HepG2 (cell line): ENCODE data around the gene RDH12. TPM values are rescaled to one million over a fixed set of nuclear protein-coding genes. Genes with fewer than 3 reads are reported as not detected.

Experiments
- AGO2 ChIP-seq: fragments of 200-400 bp; formaldehyde crosslinking; optimal IDR thresholded peaks from 2 replicates; pipeline ENCODE3; 2017; ENCODE audit warnings: mild to moderate bottlenecking, low read depth, low read length, moderate library complexity
- HNF4A ChIP-seq: sonication (generic); formaldehyde crosslinking; IDR thresholded peaks from 2 replicates; pipeline ENCODE4 v1.4.0; 2020; ENCODE audit warnings: missing genetic modification reagents
- HNRNPL ChIP-seq: fragments of 200-400 bp; formaldehyde crosslinking; IDR thresholded peaks from 2 replicates; pipeline ENCODE4 v1.6.1; 2017; ENCODE audit warnings: mild to moderate bottlenecking, low read depth, low read length
- KAT8 ChIP-seq: IDR thresholded peaks from 2 replicates; pipeline ENCODE4 v1.6.1; 2016; ENCODE audit warnings: missing genetic modification reagents, missing compliant biosample characterization
- MIXL1 ChIP-seq: IDR thresholded peaks from 2 replicates; pipeline ENCODE4 v1.6.1; 2016
- NBN ChIP-seq: fragments of 450-650 bp; conservative IDR thresholded peaks from 2 replicates; pipeline ENCODE4 v1.6.1; 2017
- NR2F2 ChIP-seq: IDR thresholded peaks from 2 replicates; pipeline ENCODE4 v1.6.1; 2012; ENCODE audit warnings: low read depth, inconsistent platforms, borderline replicate concordance
- POGZ ChIP-seq: sonication (generic); formaldehyde crosslinking; IDR thresholded peaks from 2 replicates; pipeline ENCODE4 v1.4.0; 2020; ENCODE audit warnings: mild to moderate bottlenecking, missing genetic modification reagents
- SALL2 ChIP-seq: sonication (generic); formaldehyde crosslinking; IDR thresholded peaks from 2 replicates; pipeline ENCODE4 v1.8.1; 2023; ENCODE audit warnings: mild to moderate bottlenecking, missing genetic modification reagents, inconsistent platforms
- SP2 ChIP-seq: sonication (generic); formaldehyde crosslinking; IDR thresholded peaks from 2 replicates; pipeline ENCODE4 v1.5.1; 2020; ENCODE audit warnings: mild to moderate bottlenecking, missing genetic modification reagents
- TEAD2 ChIP-seq: sonication (generic); formaldehyde crosslinking; IDR thresholded peaks from 2 replicates; pipeline ENCODE4 v1.9.0; 2021; ENCODE audit warnings: missing genetic modification reagents
- TGIF2 ChIP-seq: IDR thresholded peaks from 2 replicates; pipeline ENCODE4 v1.6.1; 2016; ENCODE audit warnings: control low read depth, missing compliant biosample characterization
- TMF1 ChIP-seq: sonication (generic); formaldehyde crosslinking; IDR thresholded peaks from 2 replicates; pipeline ENCODE4 v1.8.1; 2022; ENCODE audit warnings: low read depth, missing genetic modification reagents
- TRIM24 ChIP-seq: sonication (generic); formaldehyde crosslinking; IDR thresholded peaks from 2 replicates; pipeline ENCODE4 v1.8.0; 2022; ENCODE audit warnings: mild to moderate bottlenecking, missing genetic modification reagents
- ZBTB1 ChIP-seq: sonication (generic); formaldehyde crosslinking; IDR thresholded peaks from 2 replicates; pipeline ENCODE4 v1.4.0; 2020; ENCODE audit warnings: missing genetic modification reagents, borderline replicate concordance
- ZMYM4 ChIP-seq: sonication (generic); formaldehyde crosslinking; IDR thresholded peaks from 2 replicates; pipeline ENCODE4 v1.8.1; 2023; ENCODE audit warnings: mild to moderate bottlenecking, missing genetic modification reagents
- ZNF263 ChIP-seq: sonication (generic); formaldehyde crosslinking; IDR thresholded peaks from 2 replicates; pipeline ENCODE4 v1.4.0; 2020; ENCODE audit warnings: missing genetic modification reagents
- ZNF484 ChIP-seq: sonication (generic); formaldehyde crosslinking; IDR thresholded peaks from 2 replicates; pipeline ENCODE4 v1.5.1; 2020; ENCODE audit warnings: mild to moderate bottlenecking, low read depth, missing genetic modification reagents, borderline replicate concordance
- ZNF839 ChIP-seq: sonication (generic); formaldehyde crosslinking; IDR thresholded peaks from 2 replicates; pipeline ENCODE4 v1.4.0; 2020; ENCODE audit warnings: missing genetic modification reagents, mild to moderate bottlenecking, borderline replicate concordance
- ZNF850 ChIP-seq: sonication (generic); formaldehyde crosslinking; conservative IDR thresholded peaks from 2 replicates; pipeline ENCODE4 v1.9.0; 2021; ENCODE audit warnings: mild to moderate bottlenecking, missing genetic modification reagents
- polyA plus RNA-seq, 8 experiments: library from polyadenylated mRNA; depleted of rRNA in 3 of 8; stranded (reverse) in 7 of 8; unstranded in 1 of 8; fragments of >200 nt; fragmentation: Illumina TruSeq in 4 of 8; extraction: Trizol in 4 of 8; gene quantifications; 2 replicates each; pipeline versions ENCODE4 v1.2.1 to v1.2.3, GENCODE V29; 2011 to 2016; ENCODE audit warnings: low read depth in 4 of 8, missing spikeins in 1 of 8, mixed read lengths in 1 of 8; ENCODE audit not compliant: insufficient read depth in 1 of 8
- total RNA-seq, 5 experiments: library from RNA; depleted of rRNA; stranded (reverse); fragments of >200 nt; fragmentation: Illumina TruSeq; extraction: Trizol; gene quantifications; 2 replicates each; pipeline ENCODE4 v1.2.3, GENCODE V29; 2016; ENCODE audit warnings: low read depth in 1 of 5
- TF ChIP-seq, protein P1 (sequence below): sonication (generic); formaldehyde crosslinking; IDR thresholded peaks from 2 replicates; pipeline ENCODE4 v1.5.0; 2020; ENCODE audit warnings: mild to moderate bottlenecking, missing genetic modification reagents
- TF ChIP-seq, protein P2 (sequence below): sonication (generic); formaldehyde crosslinking; IDR thresholded peaks from 2 replicates; pipeline ENCODE4 v1.8.0; 2022; ENCODE audit warnings: mild to moderate bottlenecking, missing genetic modification reagents, borderline replicate concordance
- TF ChIP-seq, protein P3 (sequence below): sonication (generic); formaldehyde crosslinking; IDR thresholded peaks from 2 replicates; pipeline ENCODE4; 2020; ENCODE audit warnings: missing genetic modification reagents, mild to moderate bottlenecking, borderline replicate concordance
- TF ChIP-seq, protein P4 (sequence below): sonication (generic); formaldehyde crosslinking; IDR thresholded peaks from 2 replicates; pipeline ENCODE4 v1.8.1; 2022; ENCODE audit warnings: mild to moderate bottlenecking, missing genetic modification reagents

Gene RDH12
- total and polyA plus RNA-seq, 2 of the 13 experiments (the other 11 are each of a cell fraction or from before 2014, with no cell fraction given), result 1.6 to 2.1 TPM

DNA sequence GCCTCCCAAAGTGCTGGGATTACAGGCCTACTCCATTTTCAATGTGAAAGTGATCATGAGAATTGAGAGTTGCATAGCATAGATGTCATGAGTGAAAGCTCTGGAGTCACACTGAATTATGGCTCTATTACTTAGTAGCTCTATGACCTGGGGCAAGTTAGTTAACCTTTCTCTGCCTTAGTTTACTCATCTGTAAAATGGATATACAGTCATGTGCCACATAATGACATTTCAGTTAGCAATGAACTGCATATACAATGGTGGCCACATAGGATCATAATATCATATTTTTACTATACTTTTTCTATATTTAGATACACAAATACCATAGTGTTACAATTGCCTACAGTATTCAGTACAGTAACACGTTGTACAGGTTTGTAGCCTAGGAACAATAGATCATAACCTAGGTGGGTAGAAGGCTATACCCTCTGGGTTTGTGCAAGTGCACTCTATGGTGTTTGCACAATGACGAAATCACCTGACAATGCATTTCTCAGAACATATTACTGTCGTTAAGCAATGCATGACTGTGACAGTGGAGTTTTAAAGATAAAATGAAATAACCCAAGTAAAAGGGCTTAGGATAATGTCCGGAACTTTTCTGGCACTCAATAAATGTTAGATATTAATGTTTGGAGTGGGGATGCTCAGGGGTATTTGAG lies 61.6 kb downstream of the RDH12 start (continued):
- TF ChIP-seq, protein P1, sequence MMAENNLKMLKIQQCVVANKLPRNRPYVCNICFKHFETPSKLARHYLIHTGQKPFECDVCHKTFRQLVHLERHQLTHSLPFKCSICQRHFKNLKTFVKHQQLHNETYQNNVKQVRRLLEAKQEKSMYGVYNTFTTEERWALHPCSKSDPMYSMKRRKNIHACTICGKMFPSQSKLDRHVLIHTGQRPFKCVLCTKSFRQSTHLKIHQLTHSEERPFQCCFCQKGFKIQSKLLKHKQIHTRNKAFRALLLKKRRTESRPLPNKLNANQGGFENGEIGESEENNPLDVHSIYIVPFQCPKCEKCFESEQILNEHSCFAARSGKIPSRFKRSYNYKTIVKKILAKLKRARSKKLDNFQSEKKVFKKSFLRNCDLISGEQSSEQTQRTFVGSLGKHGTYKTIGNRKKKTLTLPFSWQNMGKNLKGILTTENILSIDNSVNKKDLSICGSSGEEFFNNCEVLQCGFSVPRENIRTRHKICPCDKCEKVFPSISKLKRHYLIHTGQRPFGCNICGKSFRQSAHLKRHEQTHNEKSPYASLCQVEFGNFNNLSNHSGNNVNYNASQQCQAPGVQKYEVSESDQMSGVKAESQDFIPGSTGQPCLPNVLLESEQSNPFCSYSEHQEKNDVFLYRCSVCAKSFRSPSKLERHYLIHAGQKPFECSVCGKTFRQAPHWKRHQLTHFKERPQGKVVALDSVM (CRISPR knock-in tag), result no peak
- TF ChIP-seq, protein P2, sequence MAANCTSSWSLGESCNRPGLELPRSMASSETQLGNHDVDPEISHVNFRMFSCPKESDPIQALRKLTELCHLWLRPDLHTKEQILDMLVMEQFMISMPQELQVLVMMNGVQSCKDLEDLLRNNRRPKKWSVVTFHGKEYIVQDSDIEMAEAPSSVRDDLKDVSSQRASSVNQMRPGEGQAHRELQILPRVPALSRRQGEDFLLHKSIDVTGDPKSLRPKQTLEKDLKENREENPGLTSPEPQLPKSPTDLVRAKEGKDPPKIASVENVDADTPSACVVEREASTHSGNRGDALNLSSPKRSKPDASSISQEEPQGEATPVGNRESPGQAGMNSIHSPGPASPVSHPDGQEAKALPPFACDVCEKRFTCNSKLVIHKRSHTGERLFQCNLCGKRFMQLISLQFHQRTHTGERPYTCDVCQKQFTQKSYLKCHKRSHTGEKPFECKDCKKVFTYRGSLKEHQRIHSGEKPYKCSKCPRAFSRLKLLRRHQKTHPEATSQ, result no peak
- TF ChIP-seq POGZ (CRISPR knock-in tag) (no peak), TRIM24 (CRISPR knock-in tag) (no peak), HNRNPL (no peak), HNF4A (no peak), ZMYM4 (CRISPR knock-in tag) (0 out of 2 replicates have a peak, but pooled peaks have one; percentile 13), NR2F2 (no peak), MIXL1 (CRISPR knock-in tag) (no peak), ZNF850 (CRISPR knock-in tag) (no peak), SP2 (no peak), KAT8 (0 out of 2 replicates have a peak, but pooled peaks have one; percentile 25), ZNF263 (no peak), SALL2 (CRISPR knock-in tag) (no peak), ZNF484 (CRISPR knock-in tag) (no peak), TEAD2 (CRISPR knock-in tag) (no peak), TGIF2 (CRISPR knock-in tag) (no peak), ZNF839 (CRISPR knock-in tag) (no peak), NBN (no peak), TMF1 (CRISPR knock-in tag) (no peak), ZBTB1 (CRISPR knock-in tag) (no peak), AGO2 (no peak)
- TF ChIP-seq, protein P3, sequence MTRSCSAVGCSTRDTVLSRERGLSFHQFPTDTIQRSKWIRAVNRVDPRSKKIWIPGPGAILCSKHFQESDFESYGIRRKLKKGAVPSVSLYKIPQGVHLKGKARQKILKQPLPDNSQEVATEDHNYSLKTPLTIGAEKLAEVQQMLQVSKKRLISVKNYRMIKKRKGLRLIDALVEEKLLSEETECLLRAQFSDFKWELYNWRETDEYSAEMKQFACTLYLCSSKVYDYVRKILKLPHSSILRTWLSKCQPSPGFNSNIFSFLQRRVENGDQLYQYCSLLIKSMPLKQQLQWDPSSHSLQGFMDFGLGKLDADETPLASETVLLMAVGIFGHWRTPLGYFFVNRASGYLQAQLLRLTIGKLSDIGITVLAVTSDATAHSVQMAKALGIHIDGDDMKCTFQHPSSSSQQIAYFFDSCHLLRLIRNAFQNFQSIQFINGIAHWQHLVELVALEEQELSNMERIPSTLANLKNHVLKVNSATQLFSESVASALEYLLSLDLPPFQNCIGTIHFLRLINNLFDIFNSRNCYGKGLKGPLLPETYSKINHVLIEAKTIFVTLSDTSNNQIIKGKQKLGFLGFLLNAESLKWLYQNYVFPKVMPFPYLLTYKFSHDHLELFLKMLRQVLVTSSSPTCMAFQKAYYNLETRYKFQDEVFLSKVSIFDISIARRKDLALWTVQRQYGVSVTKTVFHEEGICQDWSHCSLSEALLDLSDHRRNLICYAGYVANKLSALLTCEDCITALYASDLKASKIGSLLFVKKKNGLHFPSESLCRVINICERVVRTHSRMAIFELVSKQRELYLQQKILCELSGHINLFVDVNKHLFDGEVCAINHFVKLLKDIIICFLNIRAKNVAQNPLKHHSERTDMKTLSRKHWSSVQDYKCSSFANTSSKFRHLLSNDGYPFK, result no peak
- TF ChIP-seq, protein P4, sequence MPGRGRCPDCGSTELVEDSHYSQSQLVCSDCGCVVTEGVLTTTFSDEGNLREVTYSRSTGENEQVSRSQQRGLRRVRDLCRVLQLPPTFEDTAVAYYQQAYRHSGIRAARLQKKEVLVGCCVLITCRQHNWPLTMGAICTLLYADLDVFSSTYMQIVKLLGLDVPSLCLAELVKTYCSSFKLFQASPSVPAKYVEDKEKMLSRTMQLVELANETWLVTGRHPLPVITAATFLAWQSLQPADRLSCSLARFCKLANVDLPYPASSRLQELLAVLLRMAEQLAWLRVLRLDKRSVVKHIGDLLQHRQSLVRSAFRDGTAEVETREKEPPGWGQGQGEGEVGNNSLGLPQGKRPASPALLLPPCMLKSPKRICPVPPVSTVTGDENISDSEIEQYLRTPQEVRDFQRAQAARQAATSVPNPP (CRISPR knock-in tag), result no peak
